Subcutaneous adipose tissue (tissue), 4 donors: Measurements from ENCODE around the gene NR0B1. TPM values are rescaled to one million over a fixed set of nuclear protein-coding genes. Genes with fewer than 3 reads are reported as not detected.

Experiments
- total RNA-seq, 4 donors: library from RNA; depleted of rRNA; stranded (reverse); fragments of >200 nt; gene quantifications; one replicate each; pipeline ENCODE4 v1.1.0, GENCODE V29; 2016
- TF ChIP-seq, protein P1 (sequence below): fragments of 450-650 bp; IDR thresholded peaks from one replicate; pipeline ENCODE4 v1.5.1; 2016; ENCODE audit warnings: low read depth, mild to moderate bottlenecking, control low read depth, antibody characterized with exemption, moderate library complexity

The NR0B1 gene, protein sequence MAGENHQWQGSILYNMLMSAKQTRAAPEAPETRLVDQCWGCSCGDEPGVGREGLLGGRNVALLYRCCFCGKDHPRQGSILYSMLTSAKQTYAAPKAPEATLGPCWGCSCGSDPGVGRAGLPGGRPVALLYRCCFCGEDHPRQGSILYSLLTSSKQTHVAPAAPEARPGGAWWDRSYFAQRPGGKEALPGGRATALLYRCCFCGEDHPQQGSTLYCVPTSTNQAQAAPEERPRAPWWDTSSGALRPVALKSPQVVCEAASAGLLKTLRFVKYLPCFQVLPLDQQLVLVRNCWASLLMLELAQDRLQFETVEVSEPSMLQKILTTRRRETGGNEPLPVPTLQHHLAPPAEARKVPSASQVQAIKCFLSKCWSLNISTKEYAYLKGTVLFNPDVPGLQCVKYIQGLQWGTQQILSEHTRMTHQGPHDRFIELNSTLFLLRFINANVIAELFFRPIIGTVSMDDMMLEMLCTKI
- total RNA-seq = under 1 TPM in 1 of 4 donors, not detected in 3; 0.34 TPM

DNA sequence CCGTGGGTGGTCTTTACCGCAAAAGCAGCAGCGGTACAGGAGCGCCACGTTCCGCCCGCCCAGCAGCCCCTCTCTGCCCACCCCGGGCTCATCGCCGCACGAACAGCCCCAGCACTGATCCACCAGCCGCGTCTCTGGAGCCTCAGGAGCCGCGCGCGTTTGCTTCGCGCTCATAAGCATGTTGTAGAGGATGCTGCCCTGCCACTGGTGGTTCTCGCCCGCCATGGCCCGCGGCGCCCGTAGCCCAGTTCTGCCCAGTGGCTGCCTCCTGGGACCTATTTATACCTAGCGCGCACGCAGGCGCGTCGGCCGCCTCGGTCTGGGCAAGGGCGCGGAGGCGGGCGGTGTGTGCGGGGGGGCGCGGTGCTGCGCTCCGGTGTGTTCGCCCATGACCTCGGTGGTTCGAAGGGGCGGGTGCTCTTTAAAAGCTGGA lies at the start of gene NR0B1:
NR0B1 (minus strand) TSS at position 252 of the 433 bp plus-strand sequence; CDS start at position 225, 27 bp downstream.
- TF ChIP-seq, protein P1, sequence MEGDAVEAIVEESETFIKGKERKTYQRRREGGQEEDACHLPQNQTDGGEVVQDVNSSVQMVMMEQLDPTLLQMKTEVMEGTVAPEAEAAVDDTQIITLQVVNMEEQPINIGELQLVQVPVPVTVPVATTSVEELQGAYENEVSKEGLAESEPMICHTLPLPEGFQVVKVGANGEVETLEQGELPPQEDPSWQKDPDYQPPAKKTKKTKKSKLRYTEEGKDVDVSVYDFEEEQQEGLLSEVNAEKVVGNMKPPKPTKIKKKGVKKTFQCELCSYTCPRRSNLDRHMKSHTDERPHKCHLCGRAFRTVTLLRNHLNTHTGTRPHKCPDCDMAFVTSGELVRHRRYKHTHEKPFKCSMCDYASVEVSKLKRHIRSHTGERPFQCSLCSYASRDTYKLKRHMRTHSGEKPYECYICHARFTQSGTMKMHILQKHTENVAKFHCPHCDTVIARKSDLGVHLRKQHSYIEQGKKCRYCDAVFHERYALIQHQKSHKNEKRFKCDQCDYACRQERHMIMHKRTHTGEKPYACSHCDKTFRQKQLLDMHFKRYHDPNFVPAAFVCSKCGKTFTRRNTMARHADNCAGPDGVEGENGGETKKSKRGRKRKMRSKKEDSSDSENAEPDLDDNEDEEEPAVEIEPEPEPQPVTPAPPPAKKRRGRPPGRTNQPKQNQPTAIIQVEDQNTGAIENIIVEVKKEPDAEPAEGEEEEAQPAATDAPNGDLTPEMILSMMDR = no peak

DNA sequence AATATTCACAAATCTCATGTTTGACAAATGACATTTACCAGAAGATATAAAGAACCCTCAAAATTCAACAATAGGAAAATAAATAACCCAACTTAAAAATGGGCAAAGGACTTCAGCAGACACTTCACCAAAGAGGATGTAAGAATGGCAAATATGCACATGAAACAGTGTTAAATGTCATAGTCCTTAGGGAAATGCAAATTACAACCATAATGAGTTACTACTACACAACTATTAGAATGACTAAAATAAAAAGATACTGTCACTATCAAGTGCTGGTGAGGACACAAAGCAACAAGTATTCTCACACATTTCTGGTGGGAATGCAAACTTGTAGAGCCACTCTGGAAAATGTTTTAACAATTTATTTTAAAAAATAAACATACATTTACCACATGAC lies 40.8 kb upstream of the NR0B1 start:
- TF ChIP-seq, protein P1 = no peak

DNA sequence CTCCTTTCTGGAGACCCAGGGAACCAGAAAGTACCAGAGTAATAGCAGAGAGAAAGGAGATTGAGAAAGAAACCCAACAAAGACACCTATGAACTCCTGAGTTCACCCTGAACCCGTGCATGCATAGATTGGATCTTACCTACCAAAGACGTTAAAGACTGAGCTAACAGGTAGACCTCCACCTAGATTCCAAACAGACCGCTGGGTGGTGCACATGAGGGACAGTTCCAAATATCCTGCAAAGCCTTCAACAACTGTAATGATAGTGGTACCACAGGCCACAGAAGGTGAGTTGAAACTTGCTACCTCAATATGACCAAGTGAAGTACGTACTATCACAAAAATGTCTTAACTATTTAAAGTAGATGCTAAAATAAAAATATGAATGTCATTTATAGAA lies 34.0 kb upstream of the NR0B1 start:
- TF ChIP-seq, protein P1 = no peak

DNA sequence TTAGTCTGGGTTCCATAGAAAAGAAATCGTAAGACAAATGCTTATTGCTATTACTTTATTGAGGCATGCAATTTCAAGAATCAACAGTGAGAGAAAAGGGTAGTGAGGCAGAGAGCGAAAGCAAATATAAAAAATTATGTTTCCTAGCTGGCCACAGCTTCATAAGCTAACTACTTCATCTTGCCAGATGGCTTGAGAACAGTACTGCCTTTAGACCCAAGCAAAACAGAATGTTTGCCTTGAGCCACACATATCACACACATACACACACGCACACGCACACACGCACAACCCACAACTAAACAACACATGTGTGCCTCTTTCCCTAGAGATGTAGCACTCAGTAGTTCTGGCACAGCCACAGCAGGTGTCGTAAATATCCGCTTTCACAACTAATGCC lies 31.6 kb upstream of the NR0B1 start:
- TF ChIP-seq, protein P1 = no peak

DNA sequence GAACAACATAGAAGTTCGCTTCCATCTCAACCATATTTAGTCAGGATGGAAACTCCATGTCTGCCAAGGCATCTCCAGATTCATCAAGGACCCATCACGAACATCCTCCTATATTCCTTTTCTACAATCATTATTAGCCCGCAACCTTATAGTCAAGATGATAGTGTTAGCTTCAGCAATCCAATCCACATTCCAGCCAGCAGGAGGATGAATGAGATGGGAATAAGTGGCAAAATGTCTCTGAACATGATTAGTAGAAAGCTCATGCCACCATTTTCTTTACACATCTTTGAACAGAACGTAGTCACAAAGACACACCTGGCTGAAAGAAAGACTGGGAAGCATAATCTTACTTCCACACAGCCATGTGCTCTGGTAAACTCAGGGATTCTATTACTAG lies 18.6 kb upstream of the NR0B1 start:
- TF ChIP-seq, protein P1 = no peak

DNA sequence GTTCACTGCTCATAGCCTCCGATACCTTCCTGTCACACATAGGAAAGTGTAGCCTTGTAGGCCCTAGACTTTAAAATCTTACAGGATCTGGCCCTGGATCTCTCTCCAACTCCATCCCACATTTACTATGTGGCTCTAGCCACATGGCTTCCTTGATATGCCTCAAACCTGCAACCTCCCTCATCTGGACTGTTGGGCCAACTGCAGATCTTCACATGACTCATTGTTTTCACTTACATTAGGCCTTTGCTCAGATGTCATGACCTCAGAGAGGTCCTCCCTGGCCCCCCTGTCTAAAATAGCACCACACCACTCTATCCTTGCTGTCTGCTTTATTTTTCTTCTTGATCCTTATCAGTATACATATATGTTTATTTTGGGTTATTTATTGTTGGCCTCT lies 8.1 kb upstream of the NR0B1 start:
- TF ChIP-seq, protein P1 = no peak

DNA sequence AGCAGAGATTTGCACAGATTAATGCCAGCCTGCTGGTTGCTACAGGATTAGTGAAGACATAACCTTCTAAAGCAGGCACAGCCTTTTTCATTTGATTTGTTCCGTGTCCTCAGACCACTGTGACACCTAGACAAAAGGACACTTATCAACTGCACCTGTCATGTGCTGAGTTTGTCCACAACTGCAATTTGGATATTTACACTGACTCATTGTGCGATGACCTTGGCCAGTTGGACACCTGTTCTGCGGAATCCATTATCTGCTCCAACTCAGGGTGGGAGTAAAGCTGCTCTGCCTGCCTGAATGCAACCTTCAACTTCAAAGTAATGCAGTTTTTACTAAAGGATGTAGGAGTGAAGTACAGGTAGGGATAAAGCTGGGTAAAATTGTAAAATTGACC lies 4.1 kb upstream of the NR0B1 start:
- TF ChIP-seq, protein P1 = no peak
